Ecto neural progenitor cell (in vitro differentiated cells): Measurements from ENCODE around the gene CCDC88B.

Experiments used
- DNase-seq: peaks from one replicate; pipeline ENCODE4 v3.0.0-alpha.2; 2018; ENCODE audit warnings: low spot score

CCDC88B gene

GRCh38 chr11:64384981-64385944, 45.3 kb downstream of the CCDC88B start:
- no peak for DNase-seq

- no peak for DNase-seq
Measured at GRCh38 chr11:64385945-64386704, 46.1 kb downstream of the CCDC88B start.

GRCh38 chr11:64387916-64388315, 47.9 kb downstream of the CCDC88B start:
- no peak for DNase-seq

- DNase-seq: no peak
Measured at GRCh38 chr11:64388894-64389293, 48.9 kb downstream of the CCDC88B start.

- no peak for DNase-seq
Measured at GRCh38 chr11:64389851-64390250, 49.8 kb downstream of the CCDC88B start.

GRCh38 chr11:64390558-64390957, 50.6 kb downstream of the CCDC88B start:
- no peak for DNase-seq

GRCh38 chr11:64391839-64392238, 51.8 kb downstream of the CCDC88B start:
- DNase-seq: no peak

- no peak for DNase-seq
Measured at GRCh38 chr11:64395545-64396078, 55.6 kb downstream of the CCDC88B start.

- DNase-seq: no peak
Measured at GRCh38 chr11:64396079-64396591, 56.1 kb downstream of the CCDC88B start.

- no peak for DNase-seq
Measured at GRCh38 chr11:64400102-64400501, 60.1 kb downstream of the CCDC88B start.

- no peak for DNase-seq
Measured at GRCh38 chr11:64400667-64401066, 60.7 kb downstream of the CCDC88B start.

- no peak for DNase-seq
Measured at GRCh38 chr11:64401775-64402174, 61.8 kb downstream of the CCDC88B start.

GRCh38 chr11:64403106-64403505, 63.1 kb downstream of the CCDC88B start:
- no peak for DNase-seq

- peak; percentile 76 for DNase-seq
Measured at GRCh38 chr11:64406221-64406946, 66.4 kb downstream of the CCDC88B start.
